Measurements from ENCODE around the gene NUMA1.

The NUMA1 gene

DNA sequence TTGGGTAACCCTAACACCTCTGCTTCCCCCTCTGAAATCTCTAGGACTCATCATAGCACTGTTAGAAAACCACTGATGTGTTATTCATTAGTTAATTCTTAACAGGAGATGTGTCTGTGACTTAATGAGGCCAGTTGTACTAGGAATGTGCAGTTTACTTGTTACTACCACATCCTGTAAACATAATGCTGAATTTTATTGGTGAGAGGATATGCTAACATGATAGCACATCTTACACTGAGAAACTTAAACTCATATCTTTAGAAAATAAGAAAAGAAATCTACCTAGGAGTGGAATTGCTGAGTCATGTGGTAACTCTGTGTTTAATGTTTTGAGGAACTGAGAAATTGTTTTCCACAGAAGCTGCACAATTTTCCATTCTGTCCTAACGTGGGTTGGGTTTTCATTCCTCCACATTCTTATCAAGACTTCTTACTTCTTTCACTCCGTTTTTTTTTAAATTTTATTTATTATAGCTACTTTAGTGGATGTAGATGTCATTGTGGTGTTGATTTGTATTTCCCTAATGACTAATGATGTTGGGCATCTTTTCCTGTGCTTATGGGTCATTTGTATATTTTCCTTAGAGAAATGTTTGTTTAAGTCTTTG, 117.8 kb downstream of the NUMA1 start:
- no peak for DNase-seq

- DNase-seq: no peak
These were observed 124.4 kb downstream of the NUMA1 start for GRCh38 chr11:71955898-71956456.
